ENCODE data around the gene S1PR3. TPM values are rescaled to one million over a fixed set of nuclear protein-coding genes. Genes with fewer than 3 reads are reported as not detected.

The S1PR3 gene
- total and polyA plus RNA-seq, 3 donors from 2014 or later: 4.5 to 7.2 (median 7.0) TPM

DNA sequence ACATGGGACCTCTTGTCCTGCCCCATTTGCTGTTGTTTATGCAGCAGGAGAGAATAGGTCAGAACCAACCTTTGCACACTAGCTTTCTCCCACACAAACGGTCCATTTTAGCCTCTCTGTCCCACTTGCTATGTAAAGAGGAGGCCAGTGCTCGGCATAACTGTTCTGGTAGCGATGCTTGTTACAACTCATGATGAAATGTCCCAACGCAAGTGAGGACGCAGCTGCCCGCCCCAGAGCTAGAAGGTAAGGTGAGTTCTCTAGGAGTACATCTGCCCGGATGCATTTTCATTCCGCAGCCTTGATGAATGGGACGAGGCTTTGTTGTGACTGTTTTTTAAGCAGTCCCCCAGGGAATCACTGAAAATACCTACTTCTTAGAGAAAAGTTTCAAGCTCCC, 14.1 kb downstream of the S1PR3 start:
- H3K36me3 ChIP-seq (ENCODE audit: low read depth, missing control alignments): no peaks in the 10 kb centered on the region
- 85 to 91% methylated on average over 9 of the region's 9 CpGs for WGBS, 2 donors
- H3K4me3 ChIP-seq: no peak overlapping the region
- DNase-seq: no peak
- intact Hi-C loops (cut with DNase I; ENCODE audit: low total_unique reads): no loop called here
- TF ChIP-seq, protein P1, sequence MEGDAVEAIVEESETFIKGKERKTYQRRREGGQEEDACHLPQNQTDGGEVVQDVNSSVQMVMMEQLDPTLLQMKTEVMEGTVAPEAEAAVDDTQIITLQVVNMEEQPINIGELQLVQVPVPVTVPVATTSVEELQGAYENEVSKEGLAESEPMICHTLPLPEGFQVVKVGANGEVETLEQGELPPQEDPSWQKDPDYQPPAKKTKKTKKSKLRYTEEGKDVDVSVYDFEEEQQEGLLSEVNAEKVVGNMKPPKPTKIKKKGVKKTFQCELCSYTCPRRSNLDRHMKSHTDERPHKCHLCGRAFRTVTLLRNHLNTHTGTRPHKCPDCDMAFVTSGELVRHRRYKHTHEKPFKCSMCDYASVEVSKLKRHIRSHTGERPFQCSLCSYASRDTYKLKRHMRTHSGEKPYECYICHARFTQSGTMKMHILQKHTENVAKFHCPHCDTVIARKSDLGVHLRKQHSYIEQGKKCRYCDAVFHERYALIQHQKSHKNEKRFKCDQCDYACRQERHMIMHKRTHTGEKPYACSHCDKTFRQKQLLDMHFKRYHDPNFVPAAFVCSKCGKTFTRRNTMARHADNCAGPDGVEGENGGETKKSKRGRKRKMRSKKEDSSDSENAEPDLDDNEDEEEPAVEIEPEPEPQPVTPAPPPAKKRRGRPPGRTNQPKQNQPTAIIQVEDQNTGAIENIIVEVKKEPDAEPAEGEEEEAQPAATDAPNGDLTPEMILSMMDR (IDR thresholded peaks at IDR 0.05): no peak
- TF ChIP-seq POLR2A (IDR thresholded peaks at IDR 0.05): no peak
- H3K9me3 ChIP-seq: no peaks in the 10 kb centered on the region
- no peaks in the 10 kb centered on the region for H3K27me3 ChIP-seq
- H3K27ac ChIP-seq: no peak overlapping the region
- peaks cover 10% of the 10 kb centered on the region for H3K4me1 ChIP-seq

DNA sequence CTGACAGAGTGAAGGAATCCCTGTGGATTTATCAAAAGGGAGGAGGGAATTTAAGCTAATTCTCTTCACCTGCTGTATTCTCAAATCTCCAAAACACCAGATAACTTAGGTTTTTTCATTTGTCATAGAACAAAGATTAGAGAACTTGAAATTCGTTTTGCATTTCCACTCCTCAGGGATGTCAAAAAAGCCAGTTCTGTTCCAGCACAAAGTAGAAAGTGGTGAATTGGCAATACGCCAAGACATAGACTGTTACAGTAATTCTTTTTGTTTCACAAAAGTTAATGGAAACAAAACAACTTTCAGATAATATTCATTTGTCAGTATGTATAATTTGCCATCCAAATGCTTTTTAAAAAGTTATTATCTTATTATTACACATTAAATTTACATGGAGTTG, 15.0 kb downstream of the S1PR3 start:
- WGBS, 2 donors: 16 to 23% methylated on average over 2 of the region's 2 CpGs
- Histone ChIP-seq H3K4me3 (no peak overlapping the region), H3K27ac (no peak overlapping the region), H3K4me1 (peaks cover 4% of the 10 kb centered on the region), H3K9me3 (no peaks in the 10 kb centered on the region), H3K36me3 (ENCODE audit: low read depth, missing control alignments) (no peaks in the 10 kb centered on the region), H3K27me3 (no peaks in the 10 kb centered on the region)
- no peak for TF ChIP-seq POLR2A (IDR thresholded peaks at IDR 0.05)
- TF ChIP-seq, protein P1 (IDR thresholded peaks at IDR 0.05): no peak
- DNase-seq: no peak
- intact Hi-C loops (cut with DNase I; ENCODE audit: low total_unique reads): no loop called here

DNA sequence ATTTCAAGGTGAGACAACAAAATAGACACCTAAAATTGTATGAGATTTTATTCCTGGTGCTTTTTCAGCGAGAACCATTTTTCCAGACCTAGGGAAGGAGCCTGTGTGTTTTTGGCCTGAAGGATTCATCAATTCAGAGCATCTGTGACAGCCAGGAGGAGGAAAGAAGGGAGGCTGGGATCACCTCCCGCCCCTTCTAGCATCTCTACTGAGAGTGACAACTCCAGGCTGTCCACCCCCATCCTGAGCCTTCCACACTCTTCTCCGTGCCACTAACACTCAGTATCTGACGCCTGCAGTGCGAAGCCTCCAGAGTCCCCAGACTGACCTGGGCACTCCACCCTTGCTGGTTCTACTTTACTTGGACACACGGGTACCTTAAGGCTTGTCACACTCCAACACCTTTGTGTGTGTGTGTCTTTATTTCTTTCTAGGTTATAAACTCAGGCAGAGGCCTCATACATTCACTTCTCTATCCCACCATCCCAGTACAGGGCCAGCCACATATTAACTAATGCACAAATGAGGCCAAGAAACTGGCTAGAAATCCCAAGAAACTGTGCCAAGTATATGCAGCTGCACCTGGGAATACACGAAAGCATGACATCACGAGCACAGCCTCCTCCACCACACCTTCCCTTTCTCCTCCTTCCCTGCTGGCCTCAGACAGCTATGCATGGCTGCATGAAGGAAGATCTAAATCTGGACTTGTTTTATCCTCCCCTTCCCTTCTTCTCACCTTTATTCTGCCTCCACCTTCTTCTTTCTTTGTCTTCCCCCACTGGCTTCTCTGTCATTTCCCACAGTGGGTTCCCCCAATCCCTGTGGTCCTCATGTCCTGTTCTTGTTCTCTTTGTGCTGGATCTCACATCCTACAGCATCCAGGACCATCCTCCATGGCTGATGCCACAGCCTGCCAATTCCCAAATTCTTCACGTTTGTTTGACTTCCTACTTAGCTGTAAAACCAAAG, 16.0 kb downstream of the S1PR3 start:
- no peaks in the 10 kb centered on the region for H3K9me3 ChIP-seq
- no peak for DNase-seq
- no peak for TF ChIP-seq POLR2A (IDR thresholded peaks at IDR 0.05)
- TF ChIP-seq, protein P1 (IDR thresholded peaks at IDR 0.05): no peak
- intact Hi-C loops (cut with DNase I; ENCODE audit: low total_unique reads): no loop called here
- no peaks in the 10 kb centered on the region for H3K27me3 ChIP-seq
- no peak overlapping the region for H3K4me3 ChIP-seq
- H3K4me1 ChIP-seq: peaks cover 4% of the 10 kb centered on the region
- H3K27ac ChIP-seq: no peak overlapping the region
- no peaks in the 10 kb centered on the region for H3K36me3 ChIP-seq (ENCODE audit: low read depth, missing control alignments)
- WGBS, 2 donors: 77 to 93% methylated on average over 9 of the region's 9 CpGs

DNA sequence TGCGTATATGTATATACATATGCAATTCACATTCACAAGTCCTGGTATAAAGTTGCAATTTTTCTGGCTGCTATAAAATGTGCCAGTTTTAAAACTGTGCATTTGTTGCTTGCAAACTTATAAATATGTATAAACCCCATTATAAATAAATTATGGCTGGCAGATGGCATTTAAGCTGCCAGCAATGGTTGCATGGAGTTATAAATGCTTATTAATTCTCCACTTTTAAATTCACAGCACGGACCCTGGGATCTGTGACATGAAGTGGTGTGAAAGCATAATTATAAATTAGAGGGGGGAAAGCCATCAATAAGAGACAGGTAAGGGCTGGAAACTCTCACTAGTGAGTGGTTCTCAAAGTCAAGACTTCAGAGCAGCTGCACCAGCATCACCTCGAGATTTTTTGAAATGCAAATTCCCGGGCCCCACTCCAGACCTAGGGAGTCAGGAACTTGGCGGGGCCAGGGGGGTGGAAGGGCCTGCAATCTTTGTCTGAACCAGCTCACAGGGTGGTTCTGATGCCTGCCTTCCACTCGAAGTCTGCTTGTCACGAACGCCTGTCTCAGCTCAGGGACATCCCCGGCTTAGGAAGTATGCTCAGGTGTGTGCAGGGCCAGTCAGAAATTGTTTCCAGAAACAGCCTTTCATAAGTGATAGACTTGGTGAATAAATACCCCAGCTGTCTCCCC, 16.9 kb downstream of the S1PR3 start:
- no peaks in the 10 kb centered on the region for H3K9me3 ChIP-seq
- H3K27me3 ChIP-seq: no peaks in the 10 kb centered on the region
- intact Hi-C loops (cut with DNase I; ENCODE audit: low total_unique reads): no loop called here
- no peak for DNase-seq
- no peak overlapping the region for H3K27ac ChIP-seq
- 87 to 92% methylated on average over 8 to 9 of the region's 9 CpGs for WGBS, 2 donors
- peaks cover 4% of the 10 kb centered on the region for H3K4me1 ChIP-seq
- TF ChIP-seq POLR2A (IDR thresholded peaks at IDR 0.05): no peak
- TF ChIP-seq, protein P1 (IDR thresholded peaks at IDR 0.05): no peak
- no peak overlapping the region for H3K4me3 ChIP-seq
- H3K36me3 ChIP-seq (ENCODE audit: low read depth, missing control alignments): no peaks in the 10 kb centered on the region

Data from testis (tissue), 3 donors.